Mesangial cell (primary cell): Measurements from ENCODE around the gene EXOC7. TPM values are rescaled to one million over a fixed set of nuclear protein-coding genes. Genes with fewer than 3 reads are reported as not detected.

Source experiments
- total RNA-seq: library from RNA; depleted of rRNA; stranded (reverse); fragments of >200 nt; gene quantifications from 2 replicates; pipeline ENCODE4 v1.2.3, GENCODE V29; 2015

Gene EXOC7
- total RNA-seq: 64.9 and 77.6 TPM in 2 replicates

GRCh38 chr17:76103274-76104139 is at the start of gene EXOC7:
EXOC7 (minus strand) TSS chr17:76103787; CDS start chr17:76103692, 95 bp downstream.

GRCh38 chr17:76141212-76142038 is 37.8 kb upstream of the EXOC7 start, which contains the start of gene FOXJ1:
FOXJ1 (minus strand) TSS chr17:76141245; CDS start chr17:76140395, 850 bp downstream.

GRCh38 chr17:76078860-76079534 is 24.6 kb downstream of the EXOC7 start, which contains the start of gene ZACN:
ZACN (plus strand) TSS chr17:76079182; CDS start chr17:76079265, 83 bp downstream.

GRCh38 chr17:76074390-76075363 is 28.9 kb downstream of the EXOC7 start, which contains the start of gene GALR2:
GALR2 (plus strand) TSS chr17:76074781; CDS start chr17:76074884, 103 bp downstream.

GRCh38 chr17:76072148-76072858 is 31.3 kb downstream of the EXOC7 start, which contains the start of gene SRP68:
SRP68 (minus strand) TSS chr17:76072517; CDS start chr17:76072491, 26 bp downstream.

Other genes with a start within 250 kb of the EXOC7 start
- gene WBP2, start 248.5 kb downstream of the EXOC7 start, total RNA-seq: 55.2 and 85.8 TPM in 2 replicates
- gene TRIM47, start 225.2 kb downstream of the EXOC7 start, total RNA-seq: 32.8 and 41.4 TPM in 2 replicates
- gene TRIM65, start 206.8 kb downstream of the EXOC7 start, total RNA-seq: 29.5 and 32.6 TPM in 2 replicates
- 45.3 and 52.8 TPM in 2 replicates for gene MRPL38, start 198.9 kb downstream of the EXOC7 start, total RNA-seq
- gene FBF1, start 162.7 kb downstream of the EXOC7 start, total RNA-seq: 6.6 and 8.0 TPM in 2 replicates
- gene ACOX1, start 124.6 kb downstream of the EXOC7 start, total RNA-seq: 24.0 and 30.6 TPM in 2 replicates
- gene TEN1, start 124.5 kb downstream of the EXOC7 start, total RNA-seq: 23.0 and 36.8 TPM in 2 replicates
- gene CDK3, start 102.9 kb downstream of the EXOC7 start, total RNA-seq: 2.4 and 2.9 TPM in 2 replicates
- gene EVPL, start 76.5 kb downstream of the EXOC7 start, total RNA-seq: 11.7 and 21.4 TPM in 2 replicates
- 33.8 and 41.1 TPM in 2 replicates for gene SRP68, start 31.3 kb downstream of the EXOC7 start, total RNA-seq
- gene GALR2, start 29.0 kb downstream of the EXOC7 start, total RNA-seq: 0.16 and 1.3 TPM in 2 replicates
- not detected in 2 replicates for gene ZACN, start 24.6 kb downstream of the EXOC7 start, total RNA-seq
- gene FOXJ1, start 37.5 kb upstream of the EXOC7 start, total RNA-seq: 0.81 and 5.8 TPM in 2 replicates
- gene RNF157, start 136.7 kb upstream of the EXOC7 start, total RNA-seq: 2.4 and 4.9 TPM in 2 replicates
- 16.5 and 35.5 TPM in 2 replicates for gene UBALD2, start 161.6 kb upstream of the EXOC7 start, total RNA-seq
- 1.6 and 1.9 TPM in 2 replicates for gene QRICH2, start 204.5 kb upstream of the EXOC7 start, total RNA-seq